CD1c-positive myeloid dendritic cell (primary cell): ENCODE measurements around the gene RRAD.
A peak's percentile ranks its signal among the peaks of the same experiment; 100 is the strongest.
"Not testable (repeated sequence)": the region's sequence is repeated elsewhere in the genome, so short reads cannot be mapped to it uniquely, and the experiment has no call there.

ENCODE experiments used
- DNase-seq: peaks from one replicate; pipeline ENCODE4 v3.0.0-alpha.2; 2016; ENCODE audit errors: extremely low spot score

The RRAD gene

DNA sequence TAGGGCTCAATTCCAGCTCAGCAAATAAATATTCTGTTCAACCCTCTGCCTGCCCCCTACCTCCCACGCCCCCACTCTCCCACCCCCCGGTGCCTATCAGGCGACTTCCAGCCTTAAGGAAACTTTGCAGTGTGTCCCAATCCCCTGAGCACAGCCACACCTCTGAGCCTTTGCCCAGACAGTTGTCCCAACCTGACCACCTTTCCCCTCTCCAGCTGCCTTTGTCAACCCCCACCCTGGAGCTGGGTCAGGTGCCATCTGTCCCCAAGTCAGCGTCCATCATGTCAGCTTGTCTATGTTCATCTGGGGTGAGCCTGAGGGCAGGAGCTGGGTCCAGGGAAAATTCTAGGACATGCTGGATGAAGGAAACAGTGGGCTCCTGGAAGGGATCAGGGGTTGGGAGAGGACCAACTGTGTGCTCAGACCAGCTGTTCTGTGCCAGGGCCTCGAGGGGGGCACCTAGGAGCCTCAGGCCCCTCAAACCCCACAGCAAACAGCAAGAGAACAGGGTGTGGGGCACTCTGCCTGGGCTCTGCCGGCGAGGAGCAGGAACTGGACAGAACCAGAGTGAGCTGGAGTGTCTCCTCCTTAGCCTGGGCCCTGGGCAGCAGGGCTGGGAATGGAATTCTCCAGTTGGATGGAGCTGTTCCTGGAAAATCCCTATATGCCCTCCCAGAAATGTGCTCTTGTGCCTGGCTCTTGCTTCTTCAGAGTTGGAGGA is 24.5 kb downstream of the RRAD start:
- DNase-seq: no peak

DNA sequence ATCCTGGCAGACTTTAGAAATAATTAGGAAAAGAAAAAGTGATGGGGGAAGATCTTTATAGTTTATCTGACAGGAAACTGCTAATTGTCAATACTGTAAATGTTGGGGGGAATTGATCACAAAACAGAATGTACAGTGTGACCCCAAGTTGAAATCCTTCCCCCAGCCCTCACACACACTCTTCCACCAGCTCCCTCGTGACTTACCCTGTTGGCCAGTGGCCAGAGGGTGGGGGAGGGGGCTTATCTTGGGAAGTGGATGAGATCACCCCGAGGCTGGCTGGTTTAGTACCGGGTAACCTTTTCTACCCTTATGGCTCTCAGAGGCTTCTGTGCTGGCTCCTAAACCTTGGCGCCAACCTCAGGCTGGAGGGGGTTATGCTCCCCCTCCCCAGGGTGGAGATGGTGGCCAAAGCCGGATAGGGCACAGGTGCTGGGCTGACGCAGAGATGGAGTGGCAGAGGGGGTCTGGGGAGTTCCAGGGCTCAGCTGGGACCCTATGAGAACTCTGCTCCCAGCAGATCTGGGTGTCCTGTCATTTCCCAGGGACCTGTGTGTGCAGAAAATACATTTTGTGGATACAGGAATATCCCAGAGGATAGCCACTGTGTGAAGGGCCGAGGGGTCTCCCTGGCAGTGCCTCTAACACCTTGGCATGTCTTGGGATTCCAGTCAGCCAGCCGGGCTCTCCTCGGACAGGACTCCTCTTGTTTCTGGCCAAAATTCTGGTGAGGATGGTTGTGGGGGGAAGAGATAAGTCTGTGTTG is 25.2 kb downstream of the RRAD start:
- peak; percentile 24 for DNase-seq

DNA sequence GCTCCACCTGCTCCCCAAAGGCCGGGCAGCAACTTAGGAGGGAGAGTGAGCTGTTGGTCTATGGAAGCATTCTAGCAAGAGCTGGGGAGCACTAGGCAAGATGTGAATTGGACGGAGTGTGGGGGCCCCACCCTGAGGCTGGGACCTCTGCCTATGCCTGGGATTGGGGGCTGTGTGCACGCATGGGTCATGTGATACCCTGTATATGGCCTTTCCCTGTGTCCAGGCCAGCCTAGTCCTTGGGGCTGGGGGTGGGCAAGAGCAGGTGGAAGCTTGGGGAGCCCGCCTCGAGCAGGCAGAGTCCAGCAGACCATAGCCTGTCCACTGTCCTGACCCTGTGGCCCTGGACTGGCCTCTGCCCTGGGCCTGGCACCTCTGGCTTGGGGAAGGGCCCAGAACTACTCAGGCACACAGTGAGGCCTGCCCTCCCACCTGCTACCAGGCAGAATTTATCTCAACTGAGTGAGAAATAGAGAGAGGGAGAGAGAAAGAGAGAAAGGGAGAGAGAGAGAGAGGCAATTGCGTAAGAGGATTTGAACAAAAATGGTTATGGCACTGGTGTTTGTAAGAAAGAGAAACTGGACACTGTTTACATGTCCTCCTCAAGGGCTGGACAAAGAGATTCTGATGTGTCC is 25.9 kb downstream of the RRAD start:
- no peak for DNase-seq

DNA sequence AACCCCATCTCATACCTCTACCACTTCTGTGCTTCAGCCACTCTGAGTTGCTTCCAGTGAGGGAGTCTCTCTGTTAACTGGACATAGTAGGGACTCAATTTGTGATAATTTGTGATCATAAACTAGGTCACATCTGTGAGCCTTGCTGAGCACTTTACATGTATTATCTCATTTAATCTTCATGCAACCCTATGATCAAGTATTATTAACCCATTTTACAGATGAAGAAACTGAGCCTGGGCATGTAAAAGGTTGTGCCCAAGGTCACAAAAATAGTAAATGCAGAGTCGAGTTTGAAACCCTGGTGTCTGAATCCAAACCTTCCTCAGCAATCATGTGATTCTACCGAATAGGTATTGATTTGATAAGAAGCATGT is 26.4 kb downstream of the RRAD start:
- no peak for DNase-seq

DNA sequence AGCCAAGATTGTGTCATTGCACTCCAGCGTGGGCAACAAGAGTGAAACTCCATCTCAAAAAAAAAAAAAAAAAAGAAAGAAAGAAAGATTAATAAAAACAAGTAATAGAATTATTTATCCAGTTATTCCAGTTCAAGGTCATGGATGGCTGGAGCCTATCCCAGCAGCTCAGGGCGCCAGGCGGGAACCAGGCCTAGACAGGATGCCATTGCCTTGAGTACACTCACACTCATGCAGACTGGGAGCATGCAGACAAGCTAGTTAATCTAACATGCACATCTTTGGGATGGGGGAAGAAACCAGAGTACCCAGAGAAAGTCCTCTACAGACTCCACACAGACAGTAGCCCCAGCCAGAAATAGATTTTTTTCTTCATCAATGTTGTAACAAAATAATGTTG is 27.1 kb downstream of the RRAD start:
- no peak for DNase-seq

DNA sequence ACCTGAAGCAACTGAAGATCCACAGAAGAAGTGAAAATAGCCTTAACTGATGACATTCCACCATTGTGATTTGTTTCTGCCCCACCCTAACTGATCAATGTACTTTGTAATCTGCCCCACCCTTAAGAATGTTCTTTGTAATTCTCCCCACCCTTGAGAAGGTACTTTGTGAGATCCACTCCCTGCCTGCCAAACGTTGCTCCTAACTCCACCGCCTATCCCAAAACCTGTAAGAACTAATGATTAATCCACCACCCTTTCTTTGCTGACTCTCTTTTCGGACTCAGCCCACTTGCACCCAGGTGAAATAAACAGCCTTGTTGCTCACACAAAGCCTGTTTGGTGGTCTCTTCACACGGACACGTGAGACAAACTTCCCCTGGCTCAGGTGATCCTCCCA is 28.7 kb downstream of the RRAD start:
- not testable (repeated sequence) for DNase-seq

DNA sequence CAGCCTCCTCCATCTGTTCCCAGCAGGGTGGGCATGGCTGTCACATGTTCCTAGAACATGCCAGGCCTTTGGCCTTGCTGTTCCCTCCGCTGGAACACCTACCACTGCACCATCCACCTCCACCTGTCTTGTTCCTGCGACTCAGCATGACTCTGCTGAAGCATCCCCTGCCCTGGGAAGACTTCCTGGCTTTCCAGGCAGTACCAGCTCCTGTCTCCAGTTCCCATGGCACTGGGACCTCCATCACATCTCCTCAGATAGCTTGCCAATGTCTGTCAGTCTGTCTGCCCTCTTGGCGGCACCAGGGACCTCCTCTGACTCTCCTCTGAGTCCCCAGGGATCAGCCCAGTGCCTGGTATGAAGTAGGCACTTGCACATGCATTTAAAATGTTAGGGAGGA is 29.3 kb downstream of the RRAD start:
- DNase-seq: no peak

DNA sequence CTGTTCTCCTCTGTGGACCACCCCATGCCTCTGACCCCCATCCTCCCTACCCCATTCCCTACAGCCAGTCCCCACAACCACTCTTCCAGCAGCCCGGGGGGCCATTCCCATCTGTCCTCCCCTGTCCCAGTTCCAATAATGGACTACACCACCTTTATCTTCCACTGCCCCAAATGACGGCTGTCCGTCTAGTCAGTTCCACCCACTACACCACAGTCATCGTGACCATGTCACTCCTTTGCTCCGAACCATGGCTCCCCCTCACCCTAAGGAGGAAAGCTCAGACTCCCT is 29.7 kb downstream of the RRAD start:
- no peak for DNase-seq

DNA sequence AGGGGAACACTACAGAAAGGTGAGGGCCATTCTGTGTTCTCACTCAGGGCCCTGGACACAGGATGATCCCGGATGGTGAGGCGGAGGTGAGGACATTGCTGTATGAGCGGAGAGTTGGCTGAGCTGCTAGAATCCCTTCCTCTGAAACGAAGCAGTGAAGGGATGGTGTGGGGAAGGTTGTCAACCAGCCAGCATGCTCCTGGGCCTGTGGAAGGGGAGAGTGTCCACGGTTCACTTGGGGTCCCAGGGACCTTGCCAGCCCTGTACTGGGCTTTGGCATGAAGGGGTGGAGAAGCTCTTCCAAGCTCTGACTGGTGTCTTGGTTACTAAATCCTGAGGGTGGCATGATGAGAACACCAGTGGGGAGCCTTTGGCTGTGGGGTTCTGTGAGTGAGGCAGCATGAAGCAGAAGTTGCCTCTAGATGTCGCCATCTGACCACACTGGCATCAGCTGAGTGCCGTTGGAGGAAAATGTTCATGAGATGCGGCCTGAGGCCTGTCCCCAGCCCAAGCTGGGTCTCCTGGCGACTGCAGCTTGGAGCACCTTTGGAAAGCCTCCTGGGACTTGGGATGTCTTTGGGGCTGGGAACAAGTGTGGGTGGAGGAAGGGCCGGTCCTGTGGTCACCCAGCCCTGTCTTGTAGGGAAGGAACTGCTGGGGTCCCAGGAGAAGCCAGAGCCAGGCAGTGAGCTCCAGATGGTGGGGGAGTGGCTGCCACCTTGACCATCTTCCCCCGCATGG is 30.2 kb downstream of the RRAD start:
- DNase-seq: peak; percentile 71

DNA sequence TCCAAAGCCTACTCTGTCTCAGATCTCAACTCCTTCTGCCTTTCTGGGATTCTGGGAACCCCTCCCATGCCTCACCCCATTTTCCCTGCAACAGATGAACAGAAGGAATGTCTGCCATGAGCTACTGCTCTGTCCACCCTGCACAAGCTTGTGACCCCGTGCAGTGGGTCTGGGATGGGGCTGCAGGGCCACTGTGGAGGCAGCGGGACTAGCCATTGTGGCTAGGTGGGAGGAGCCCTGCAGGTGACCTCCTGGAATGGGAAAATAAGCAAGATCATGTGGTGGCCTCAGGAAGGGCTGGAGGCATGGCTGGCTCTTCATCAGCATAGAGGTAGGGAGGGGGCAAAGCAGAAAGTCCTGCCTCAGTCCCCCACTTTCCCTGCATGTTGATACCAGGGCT is 31.3 kb downstream of the RRAD start:
- DNase-seq: no peak

DNA sequence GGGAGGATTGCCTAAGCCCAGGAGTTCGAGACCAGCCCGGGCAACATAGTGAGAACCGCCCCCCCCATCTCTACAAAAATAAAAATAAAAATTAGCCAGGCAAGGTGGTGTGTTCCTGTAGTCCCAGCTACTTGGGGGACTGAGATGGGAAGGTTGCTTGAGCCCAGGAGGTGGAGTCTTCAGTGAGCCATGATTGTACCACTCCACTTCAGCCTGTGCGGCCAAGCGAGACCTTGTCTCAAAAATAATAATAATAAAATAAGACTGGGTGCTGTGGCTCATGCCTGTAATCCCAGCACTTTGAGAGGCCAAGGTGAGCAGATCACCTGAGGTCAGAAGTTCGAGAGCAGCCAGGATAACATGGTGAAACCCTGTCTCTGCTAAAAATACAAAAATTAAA is 33.5 kb downstream of the RRAD start:
- DNase-seq: no peak

DNA sequence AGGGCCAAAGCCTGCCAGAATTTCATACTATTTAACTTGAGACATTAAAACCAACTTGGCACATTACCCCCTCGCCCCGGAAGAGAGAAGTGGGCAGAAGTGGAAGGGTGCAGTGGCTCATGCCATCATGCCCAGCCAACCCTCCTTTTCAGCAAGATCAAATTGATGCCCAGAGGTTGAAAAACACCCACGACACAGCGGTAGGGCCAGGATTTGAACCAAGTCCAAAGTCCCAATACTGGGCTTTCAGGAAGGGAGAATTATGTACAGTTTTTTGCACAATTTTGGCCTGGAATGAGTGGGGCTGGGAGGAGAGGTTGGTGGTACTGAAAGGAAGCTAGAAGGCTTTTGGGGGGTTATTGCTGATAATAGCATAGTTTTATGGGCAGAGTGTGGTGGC is 34.0 kb downstream of the RRAD start:
- DNase-seq: no peak

DNA sequence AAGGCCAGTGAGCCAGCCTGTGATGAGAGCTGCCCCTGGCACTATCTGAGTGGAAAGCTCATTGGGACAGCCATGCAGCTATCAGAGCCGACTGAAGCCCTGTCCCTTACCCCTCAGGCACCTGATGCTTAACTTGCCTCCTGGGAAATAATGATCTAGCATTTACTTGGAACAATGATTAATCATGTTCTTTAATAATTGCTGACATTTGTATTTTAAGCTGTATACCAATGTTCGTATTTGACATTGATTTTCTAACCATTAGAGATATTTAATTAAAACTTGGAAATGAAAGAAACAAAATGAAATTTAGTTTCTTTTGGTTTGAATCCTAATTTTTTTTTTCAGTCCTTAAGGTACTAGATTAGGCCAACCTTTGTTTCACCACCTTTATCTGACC is 34.5 kb downstream of the RRAD start:
- no peak for DNase-seq

DNA sequence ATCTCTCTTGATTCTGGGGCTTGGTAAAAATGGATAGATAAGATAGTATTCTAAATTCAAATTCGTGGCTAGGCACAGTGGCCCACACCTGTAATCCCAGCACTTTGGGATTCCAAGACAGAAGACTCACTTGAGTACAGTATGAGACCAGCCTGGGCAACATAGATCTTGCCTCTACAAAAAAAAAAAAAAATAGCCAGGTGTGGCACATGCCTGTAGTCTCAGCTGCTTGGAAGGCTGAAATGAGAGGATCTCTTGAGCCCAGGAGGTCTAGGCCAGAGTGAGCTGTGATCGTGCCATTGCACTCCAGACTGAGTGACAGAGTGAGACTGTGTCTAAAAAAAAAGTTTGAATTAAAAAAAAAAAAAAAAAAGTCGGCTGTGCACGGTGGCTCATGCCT is 35.7 kb downstream of the RRAD start:
- no peak for DNase-seq

DNA sequence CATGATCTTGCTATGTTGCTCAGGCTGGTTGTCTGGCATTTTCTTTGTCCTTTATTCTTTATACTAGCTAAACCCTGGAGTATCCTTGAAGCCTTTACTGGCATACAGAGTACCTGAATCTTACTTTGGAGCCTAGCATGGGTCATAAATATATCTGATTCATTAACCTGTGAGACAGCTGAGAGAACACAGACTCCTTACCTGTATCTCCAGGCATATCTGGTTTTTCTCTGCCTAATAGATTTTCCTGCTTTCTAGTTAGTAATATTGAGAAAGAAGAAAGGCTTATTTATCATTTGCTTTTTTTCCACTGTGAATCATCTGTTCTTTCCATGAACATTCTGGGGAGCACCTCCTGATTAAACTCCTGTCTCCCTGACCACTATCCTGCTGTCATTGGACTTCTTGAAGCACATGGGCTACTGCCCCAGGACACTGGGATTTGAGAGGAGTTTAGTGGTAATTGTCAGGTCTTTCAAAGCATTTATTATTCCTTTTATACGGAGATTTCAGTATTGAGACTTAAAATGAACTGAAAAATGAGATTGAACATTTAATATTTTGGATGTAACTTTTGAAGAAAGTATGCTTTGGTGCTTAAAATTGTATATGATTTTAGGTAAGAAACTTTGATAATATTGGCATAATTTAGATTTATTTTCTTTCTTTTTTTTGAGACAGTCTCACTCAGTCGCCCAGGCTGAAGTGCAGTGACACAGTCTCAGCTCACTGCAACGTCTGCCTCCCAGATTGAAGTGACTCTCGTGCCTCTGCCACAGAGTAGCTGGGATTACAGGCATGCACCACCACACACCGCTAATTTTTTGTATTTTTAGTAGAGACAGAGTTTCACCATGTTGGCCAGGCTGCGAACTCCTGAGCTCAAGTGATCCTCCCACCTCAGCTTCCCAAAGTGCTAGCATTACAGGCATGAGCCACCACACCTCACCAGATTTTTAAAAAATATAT is 36.4 kb downstream of the RRAD start:
- no peak for DNase-seq

DNA sequence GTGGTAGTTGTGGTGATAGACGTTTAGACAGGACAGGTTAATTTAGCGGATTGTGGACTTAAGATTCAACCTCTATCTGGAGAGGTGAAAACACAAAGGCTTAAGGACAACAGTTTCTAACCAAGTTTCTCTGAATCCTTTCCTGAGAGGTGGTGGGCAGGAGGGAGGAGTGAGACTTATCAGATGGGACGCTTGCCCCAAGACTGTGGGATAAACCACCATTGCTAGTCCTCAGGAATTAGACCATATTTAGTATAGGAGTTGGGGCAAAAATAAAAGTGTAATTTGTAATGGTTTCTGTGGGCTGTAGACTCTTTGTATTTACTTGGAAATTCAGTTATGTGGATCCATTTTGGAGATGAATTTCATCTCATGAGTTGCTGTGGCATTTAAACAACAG is 38.4 kb downstream of the RRAD start:
- no peak for DNase-seq

DNA sequence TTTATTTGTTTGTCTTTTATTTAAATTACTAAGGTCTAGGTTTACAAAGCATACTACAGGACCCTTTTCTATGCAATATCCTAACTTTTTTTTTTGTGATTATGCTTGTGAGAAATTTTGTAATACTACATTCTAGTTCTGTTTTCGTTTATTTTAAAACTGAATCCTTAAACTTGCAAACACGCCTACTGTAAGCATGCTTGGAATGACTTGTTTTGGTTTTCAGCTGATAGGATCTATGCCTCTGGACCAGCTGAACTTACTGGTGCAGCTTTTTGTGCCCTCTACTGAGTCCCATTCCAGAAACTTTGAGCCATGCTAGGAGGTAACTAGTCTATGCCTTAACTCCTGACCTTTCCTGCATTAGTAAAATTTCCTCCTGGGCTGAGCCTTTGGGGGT is 39.0 kb downstream of the RRAD start:
- DNase-seq: no peak

DNA sequence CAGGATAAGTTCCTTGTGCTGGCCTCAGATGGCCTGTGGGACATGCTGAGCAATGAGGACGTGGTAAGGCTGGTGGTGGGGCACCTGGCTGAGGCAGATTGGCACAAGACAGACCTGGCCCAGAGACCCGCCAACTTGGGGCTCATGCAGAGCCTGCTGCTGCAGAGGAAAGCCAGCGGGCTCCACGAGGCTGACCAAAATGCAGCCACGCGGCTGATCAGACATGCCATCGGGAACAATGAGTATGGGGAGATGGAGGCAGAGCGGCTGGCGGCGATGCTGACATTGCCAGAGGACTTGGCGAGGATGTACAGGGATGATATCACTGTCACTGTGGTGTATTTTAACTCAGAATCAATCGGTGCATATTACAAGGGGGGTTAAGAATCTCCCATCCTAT is 39.8 kb downstream of the RRAD start:
- DNase-seq: no peak

DNA sequence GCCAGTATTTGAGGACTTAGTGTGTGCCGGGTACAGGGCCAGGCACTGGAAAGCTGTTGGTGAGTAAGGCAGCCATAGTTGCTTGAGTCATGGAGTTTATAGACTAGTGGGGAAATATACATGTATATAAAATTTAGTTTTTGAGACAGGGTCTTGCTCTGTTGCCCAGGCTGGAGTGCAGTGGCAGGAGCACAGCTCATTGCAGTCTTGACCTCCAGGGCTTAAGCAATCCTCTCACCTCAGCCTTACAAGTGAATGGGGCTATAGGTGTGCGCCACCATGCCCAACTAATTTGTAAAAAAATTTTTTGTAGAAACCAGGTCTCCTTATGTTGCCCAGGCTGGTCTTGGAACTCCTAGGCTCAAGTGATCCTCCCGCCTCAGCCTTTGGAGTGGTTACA is 42.6 kb downstream of the RRAD start:
- DNase-seq: no peak

DNA sequence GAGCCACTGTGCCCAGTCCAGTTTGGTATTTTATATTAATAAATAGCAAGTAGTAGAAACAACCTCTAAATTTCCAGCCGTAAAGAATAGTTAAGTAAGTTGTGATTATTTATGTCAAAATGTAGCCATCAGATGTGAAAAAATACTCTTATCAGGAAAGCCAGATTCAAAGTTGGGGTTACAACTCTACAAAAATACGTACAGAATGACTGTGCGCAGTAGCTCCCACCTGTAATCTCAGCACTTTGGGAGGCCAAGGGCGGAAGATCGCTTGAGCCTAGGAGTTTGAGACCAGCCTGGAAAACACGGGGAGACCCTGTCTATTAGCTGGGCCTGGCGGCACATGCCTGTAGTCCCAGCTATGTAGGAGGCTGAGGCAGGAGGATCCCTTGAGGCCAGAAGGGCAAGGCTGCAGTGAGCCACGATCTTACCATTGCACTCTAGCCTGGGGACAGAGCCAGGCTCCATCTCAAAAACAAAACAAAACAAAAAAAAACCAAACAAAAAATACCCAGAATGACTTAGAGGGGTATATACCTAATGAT is 43.3 kb downstream of the RRAD start:
- DNase-seq: no peak

DNA sequence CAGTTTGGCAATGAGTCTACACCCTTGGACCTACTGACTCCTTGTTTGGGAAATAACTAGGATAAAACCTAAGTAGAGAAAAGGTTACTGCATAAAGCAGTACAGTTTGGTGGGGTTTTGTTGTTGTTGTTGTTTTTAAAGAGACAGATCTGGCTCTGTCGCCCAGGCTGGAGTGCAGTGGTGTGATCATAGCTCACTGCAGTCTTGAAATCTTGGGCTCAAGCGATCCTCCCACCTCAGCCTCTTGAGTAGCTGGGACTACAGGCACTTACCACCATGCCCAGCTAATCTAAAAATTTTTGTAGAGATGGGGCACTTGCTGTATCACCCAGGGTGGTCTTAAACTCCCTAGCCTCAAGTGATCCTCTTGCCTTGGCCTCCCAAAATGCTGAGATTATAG is 43.8 kb downstream of the RRAD start:
- DNase-seq: no peak
